ENCODE measurements around the gene TBX2. TPM values are rescaled to one million over a fixed set of nuclear protein-coding genes. Genes with fewer than 3 reads are reported as not detected.
A peak's percentile ranks its signal among the peaks of the same experiment; 100 is the strongest.

TBX2 gene
- total and polyA plus RNA-seq, 2 of the 13 experiments (the other 11 are each of a cell fraction or from before 2014, with no cell fraction given): 2.8 to 15.3 TPM

GRCh38 chr17:61412860-61413660, 13.4 kb downstream of the TBX2 start (continued):
- TF ChIP-seq SRF (IDR thresholded peaks at IDR 0.05; ENCODE audit: low read depth, low read length) (peak; percentile 6; the same call in 1 of the 2 replicates), MIER2 (CRISPR knock-in tag; IDR thresholded peaks at IDR 0.05) (0 out of 2 replicates have a peak, but pooled peaks have one; percentile 38), ZNF780A (CRISPR knock-in tag; IDR thresholded peaks at IDR 0.05) (no peak), RORA (CRISPR knock-in tag; IDR thresholded peaks at IDR 0.05) (no peak), ZSCAN30 (CRISPR knock-in tag; IDR thresholded peaks at IDR 0.05) (peak; percentile 23; the same call in 1 of the 2 replicates), NFKBIZ (CRISPR knock-in tag; IDR thresholded peaks at IDR 0.05) (peak; percentile 50; the same call in 1 of the 2 replicates), MED1 (CRISPR knock-in tag; IDR thresholded peaks at IDR 0.05) (0 out of 2 replicates have a peak, but pooled peaks have one; percentile 19), TRAFD1 (CRISPR knock-in tag; IDR thresholded peaks at IDR 0.05; ENCODE audit: borderline replicate concordance) (0 out of 2 replicates have a peak, but pooled peaks have one; percentile 30), DMTF1 (CRISPR knock-in tag; IDR thresholded peaks at IDR 0.05) (0 out of 2 replicates have a peak, but pooled peaks have one; percentile 7), RBFOX2 (IDR thresholded peaks at IDR 0.05; ENCODE audit: low read depth, low read length) (peak; percentile 73), ZNF34 (CRISPR knock-in tag; IDR thresholded peaks at IDR 0.05; ENCODE audit: borderline replicate concordance) (peak; percentile 90), ZNF317 (CRISPR knock-in tag; IDR thresholded peaks at IDR 0.05) (peak; percentile 38; the same call in 1 of the 2 replicates), ZNF552 (CRISPR knock-in tag; IDR thresholded peaks at IDR 0.05; ENCODE audit: borderline replicate concordance) (no peak; the same call in 1 of the 2 replicates), HOXA3 (CRISPR knock-in tag; IDR thresholded peaks at IDR 0.05) (no peak), HDAC2 (CRISPR knock-in tag; IDR thresholded peaks at IDR 0.05) (peak; percentile 46; the same call in 1 of the 2 replicates), ZNF746 (CRISPR knock-in tag; IDR thresholded peaks at IDR 0.05) (peak; percentile 26; the same call in 1 of the 2 replicates), ZNF777 (CRISPR knock-in tag; IDR thresholded peaks at IDR 0.05) (peak; percentile 99)
- TF ChIP-seq, protein P1, sequence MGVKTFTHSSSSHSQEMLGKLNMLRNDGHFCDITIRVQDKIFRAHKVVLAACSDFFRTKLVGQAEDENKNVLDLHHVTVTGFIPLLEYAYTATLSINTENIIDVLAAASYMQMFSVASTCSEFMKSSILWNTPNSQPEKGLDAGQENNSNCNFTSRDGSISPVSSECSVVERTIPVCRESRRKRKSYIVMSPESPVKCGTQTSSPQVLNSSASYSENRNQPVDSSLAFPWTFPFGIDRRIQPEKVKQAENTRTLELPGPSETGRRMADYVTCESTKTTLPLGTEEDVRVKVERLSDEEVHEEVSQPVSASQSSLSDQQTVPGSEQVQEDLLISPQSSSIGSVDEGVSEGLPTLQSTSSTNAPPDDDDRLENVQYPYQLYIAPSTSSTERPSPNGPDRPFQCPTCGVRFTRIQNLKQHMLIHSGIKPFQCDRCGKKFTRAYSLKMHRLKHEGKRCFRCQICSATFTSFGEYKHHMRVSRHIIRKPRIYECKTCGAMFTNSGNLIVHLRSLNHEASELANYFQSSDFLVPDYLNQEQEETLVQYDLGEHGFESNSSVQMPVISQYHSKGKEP (CRISPR knock-in tag; IDR thresholded peaks at IDR 0.05): no peak
- TF ChIP-seq, protein P2, sequence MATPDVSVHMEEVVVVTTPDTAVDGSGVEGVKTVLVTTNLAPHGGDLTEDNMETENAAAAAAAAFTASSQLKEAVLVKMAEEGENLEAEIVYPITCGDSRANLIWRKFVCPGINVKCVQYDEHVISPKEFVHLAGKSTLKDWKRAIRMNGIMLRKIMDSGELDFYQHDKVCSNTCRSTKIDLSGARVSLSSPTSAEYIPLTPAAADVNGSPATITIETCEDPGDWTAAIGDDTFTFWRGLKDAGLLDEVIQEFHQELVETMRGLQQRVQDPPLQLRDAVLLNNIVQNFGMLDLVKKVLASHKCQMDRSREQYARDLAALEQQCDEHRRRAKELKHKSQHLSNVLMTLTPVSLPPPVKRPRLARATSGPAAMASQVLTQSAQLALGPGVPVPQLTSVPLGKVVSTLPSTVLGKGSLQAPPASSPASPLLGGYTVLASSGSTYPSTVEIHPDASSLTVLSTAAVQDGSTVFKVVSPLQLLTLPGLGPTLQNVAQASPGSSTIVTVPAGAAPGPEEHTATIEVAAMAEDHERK (CRISPR knock-in tag; IDR thresholded peaks at IDR 0.05; ENCODE audit: low read depth): no peak
- TF ChIP-seq, protein P3, sequence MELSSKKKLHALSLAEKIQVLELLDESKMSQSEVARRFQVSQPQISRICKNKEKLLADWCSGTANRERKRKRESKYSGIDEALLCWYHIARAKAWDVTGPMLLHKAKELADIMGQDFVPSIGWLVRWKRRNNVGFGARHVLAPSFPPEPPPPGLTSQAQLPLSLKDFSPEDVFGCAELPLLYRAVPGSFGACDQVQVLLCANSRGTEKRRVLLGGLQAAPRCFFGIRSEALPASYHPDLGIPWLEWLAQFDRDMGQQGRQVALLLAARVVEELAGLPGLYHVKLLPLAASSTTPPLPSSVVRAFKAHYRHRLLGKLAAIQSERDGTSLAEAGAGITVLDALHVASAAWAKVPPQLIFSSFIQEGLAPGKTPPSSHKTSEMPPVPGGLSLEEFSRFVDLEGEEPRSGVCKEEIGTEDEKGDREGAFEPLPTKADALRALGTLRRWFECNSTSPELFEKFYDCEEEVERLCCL (CRISPR knock-in tag; IDR thresholded peaks at IDR 0.05; ENCODE audit: borderline replicate concordance): no peak
